PC-9 (cell line): ENCODE data around the gene KCNE1. TPM values are rescaled to one million over a fixed set of nuclear protein-coding genes. Genes with fewer than 3 reads are reported as not detected.
"Not testable (repeated sequence)": the region's sequence is repeated elsewhere in the genome, so short reads cannot be mapped to it uniquely, and the experiment has no call there.

ENCODE experiments used
- BruUV-seq: library from RNA; stranded (reverse); fragments of 400-500 nt; replicated peaks from 2 replicates; lab custom pipeline; 2021; lab: Mats Ljungman, UMichigan
- CTCF ChIA-PET: fragments of 300-600 bp; sonication (Branson Sonifier 250); formaldehyde crosslinking; loops from one replicate; lab custom pipeline; 2022; ENCODE audit warnings: antibody characterized with exemption; lab: Charles Lee
- POLR2A ChIA-PET: fragments of 300-600 bp; sonication (Branson Sonifier 250); formaldehyde crosslinking; loops from one replicate; lab custom pipeline; 2022; ENCODE audit warnings: antibody characterized with exemption; ENCODE audit not compliant: unreplicated experiment; lab: Charles Lee
- DNase-seq, 2 experiments: peaks; one replicate each; pipeline versions ENCODE4 v3.0.0 to v3.0.0-alpha.2; 2015 to 2022; ENCODE audit warnings: mixed read lengths in 1 of 2
- H2AFZ ChIP-seq: fragments of 200-600 bp; sonication (generic); 2 replicates; pipeline ENCODE4 v1.8.1; 2017; ENCODE audit warnings: antibody characterized with exemption
- H3F3A ChIP-seq: fragments of 200-600 bp; sonication (generic); 2 replicates; pipeline ENCODE4 v1.8.1; 2017; ENCODE audit warnings: antibody characterized with exemption, mild to moderate bottlenecking, low read depth; ENCODE audit not compliant: insufficient read depth
- H3K27ac ChIP-seq: fragments of 200-600 bp; sonication (generic); 2 replicates; pipeline ENCODE4 v1.6.1; 2016; ENCODE audit warnings: mixed run types
- H3K27me3 ChIP-seq: fragments of 200-600 bp; sonication (generic); 2 replicates; pipeline ENCODE4 v1.6.1; 2016; ENCODE audit warnings: low read depth, mixed run types; ENCODE audit not compliant: insufficient read depth
- H3K36me3 ChIP-seq: fragments of 200-600 bp; sonication (generic); 2 replicates; pipeline ENCODE4 v1.6.1; 2016; ENCODE audit warnings: low read depth, mixed run types
- H3K4me1 ChIP-seq: fragments of 200-600 bp; sonication (generic); replicated peaks from 2 replicates; pipeline ENCODE4 v1.6.1; 2016; ENCODE audit warnings: mixed run types; ENCODE audit not compliant: insufficient read depth
- H3K4me2 ChIP-seq: fragments of 200-600 bp; sonication (generic); 2 replicates; pipeline ENCODE4 v1.6.1; 2017; ENCODE audit warnings: mixed run types
- H3K4me3 ChIP-seq: fragments of 200-600 bp; sonication (generic); 2 replicates; pipeline ENCODE4 v1.6.1; 2016; ENCODE audit warnings: mixed run types
- H3K79me2 ChIP-seq: fragments of 200-600 bp; sonication (generic); 2 replicates; pipeline ENCODE4 v1.6.1; 2017; ENCODE audit warnings: low read depth, mixed run types
- H3K9me2 ChIP-seq: fragments of 200-600 bp; sonication (generic); 2 replicates; pipeline ENCODE4 v1.8.1; 2017; ENCODE audit warnings: mild to moderate bottlenecking; ENCODE audit not compliant: insufficient read depth
- H3K9me3 ChIP-seq: fragments of 200-600 bp; sonication (generic); 2 replicates; pipeline ENCODE4 v1.8.1; 2016; ENCODE audit warnings: low read depth; ENCODE audit not compliant: insufficient read depth
- H4K20me1 ChIP-seq: fragments of 200-600 bp; sonication (generic); 2 replicates; pipeline ENCODE4 v1.8.1; 2017; ENCODE audit not compliant: insufficient read depth
- EZH2 ChIP-seq: fragments of 200-600 bp; sonication (generic); IDR thresholded peaks from 2 replicates; pipeline ENCODE4 v1.8.0; 2017; ENCODE audit warnings: antibody characterized with exemption, low read depth
- intact Hi-C: fragments of 100-400 bp; cut with micrococcal nuclease; formaldehyde crosslinking; loops from one replicate; pipeline ENCODE4 v1.10.0; 2022; ENCODE audit not compliant: unreplicated experiment
- total RNA-seq: library from RNA; stranded (reverse); gene quantifications from 2 replicates; pipeline ENCODE4 v1.2.3, GENCODE V29; 2021
- TF ChIP-seq, protein P1 (sequence below): fragments of 200-600 bp; sonication (generic); conservative IDR thresholded peaks from 2 replicates; pipeline ENCODE4 v1.6.1; 2017; ENCODE audit warnings: mixed run types, antibody characterized with exemption, mild to moderate bottlenecking, moderate library complexity

The KCNE1 gene
- total RNA-seq, 1 experiment from 2014 or later, result 0.31 TPM

DNA sequence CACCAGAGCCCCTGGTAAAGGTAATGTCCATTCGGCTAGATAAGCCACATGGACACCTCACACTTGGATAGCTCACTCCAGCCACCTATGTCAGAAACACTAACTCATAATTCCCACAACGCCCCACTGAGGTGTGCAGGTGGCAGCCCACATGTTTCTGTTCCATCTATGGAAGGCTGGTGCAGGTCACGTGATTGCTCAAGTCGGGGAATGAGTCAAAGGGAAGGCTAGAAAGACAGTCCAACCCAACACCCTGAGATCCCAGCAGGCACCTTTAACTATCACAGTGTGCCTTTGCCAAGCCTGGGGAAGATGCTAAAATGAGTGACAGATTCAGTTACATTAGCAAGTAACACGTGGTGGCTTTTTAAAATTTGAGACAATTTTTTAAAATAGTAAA, 45.3 kb upstream of the KCNE1 start:
- CTCF ChIA-PET, result no interaction called here
- BruUV-seq, result no TSS peak
- POLR2A ChIA-PET, result no interaction called here

DNA sequence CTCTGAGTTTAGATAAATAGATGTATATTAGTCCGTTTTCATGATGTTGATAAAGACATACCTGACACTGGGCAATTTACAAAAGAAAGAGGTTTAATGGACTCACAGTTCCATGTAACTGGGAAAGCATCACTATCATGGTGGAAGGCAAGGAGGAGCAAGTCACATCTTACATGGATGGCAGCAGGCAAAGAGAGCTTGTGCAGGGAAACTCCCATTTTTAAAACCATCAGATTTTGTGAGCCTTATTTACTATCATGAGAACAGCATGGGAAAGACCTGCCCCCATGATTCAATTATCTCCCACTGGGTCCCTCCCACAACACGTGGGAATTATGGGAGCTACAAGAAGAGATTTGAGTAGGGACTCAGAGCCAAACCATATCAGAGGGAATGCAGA, 42.7 kb upstream of the KCNE1 start:
- DNase-seq, H3K27me3 ChIP-seq, H2AFZ ChIP-seq, BruUV-seq, H3K79me2 ChIP-seq, H3K9me3 ChIP-seq, POLR2A ChIA-PET, H3K4me1 ChIP-seq, CTCF ChIA-PET, H3K27ac ChIP-seq, H4K20me1 ChIP-seq, H3K4me2 ChIP-seq, H3F3A ChIP-seq, intact Hi-C loops, H3K36me3 ChIP-seq, H3K9me2 ChIP-seq, H3K4me3 ChIP-seq: not testable (repeated sequence)

More for the DNA sequence above, 45.3 kb upstream of the KCNE1 start:
- Histone ChIP-seq H3K4me3 (no peak overlapping the region), H4K20me1 (no peaks in the 10 kb centered on the region), H3F3A (no peaks in the 10 kb centered on the region), H3K79me2 (no peaks in the 10 kb centered on the region), H3K36me3 (no peaks in the 10 kb centered on the region), H3K4me1 (0 out of 2 replicates have a peak, but pooled peaks cover 7% of the 10 kb centered on the region), H3K27me3 (no peaks in the 10 kb centered on the region), H3K27ac (no peak overlapping the region), H3K9me3 (no peaks in the 10 kb centered on the region), H2AFZ (no peak overlapping the region), H3K9me2 (no peaks in the 10 kb centered on the region), H3K4me2 (no peak overlapping the region)
- no peak for DNase-seq
- no peak for TF ChIP-seq EZH2
- TF ChIP-seq, protein P1, sequence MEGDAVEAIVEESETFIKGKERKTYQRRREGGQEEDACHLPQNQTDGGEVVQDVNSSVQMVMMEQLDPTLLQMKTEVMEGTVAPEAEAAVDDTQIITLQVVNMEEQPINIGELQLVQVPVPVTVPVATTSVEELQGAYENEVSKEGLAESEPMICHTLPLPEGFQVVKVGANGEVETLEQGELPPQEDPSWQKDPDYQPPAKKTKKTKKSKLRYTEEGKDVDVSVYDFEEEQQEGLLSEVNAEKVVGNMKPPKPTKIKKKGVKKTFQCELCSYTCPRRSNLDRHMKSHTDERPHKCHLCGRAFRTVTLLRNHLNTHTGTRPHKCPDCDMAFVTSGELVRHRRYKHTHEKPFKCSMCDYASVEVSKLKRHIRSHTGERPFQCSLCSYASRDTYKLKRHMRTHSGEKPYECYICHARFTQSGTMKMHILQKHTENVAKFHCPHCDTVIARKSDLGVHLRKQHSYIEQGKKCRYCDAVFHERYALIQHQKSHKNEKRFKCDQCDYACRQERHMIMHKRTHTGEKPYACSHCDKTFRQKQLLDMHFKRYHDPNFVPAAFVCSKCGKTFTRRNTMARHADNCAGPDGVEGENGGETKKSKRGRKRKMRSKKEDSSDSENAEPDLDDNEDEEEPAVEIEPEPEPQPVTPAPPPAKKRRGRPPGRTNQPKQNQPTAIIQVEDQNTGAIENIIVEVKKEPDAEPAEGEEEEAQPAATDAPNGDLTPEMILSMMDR, result no peak
- intact Hi-C loops, result no loop called here

DNA sequence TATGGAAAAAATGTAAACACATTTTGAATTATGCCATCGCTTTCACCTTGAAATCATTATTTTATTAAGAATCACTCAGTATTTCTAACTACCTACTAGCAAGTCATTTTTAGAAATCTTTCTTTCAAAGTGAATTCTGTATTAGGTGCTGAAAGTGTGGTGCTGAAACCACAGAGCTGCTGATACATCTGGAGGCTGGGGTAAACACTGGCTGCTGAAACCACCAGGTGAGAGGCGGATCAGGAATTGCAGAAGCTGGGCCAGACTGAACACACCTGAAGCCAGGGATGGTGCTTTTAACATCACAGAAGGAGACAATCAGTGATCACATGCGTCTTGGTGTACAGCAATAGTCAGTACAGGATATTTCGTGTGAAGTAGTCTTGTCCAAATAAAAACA, 42.2 kb upstream of the KCNE1 start:
- Histone ChIP-seq H3K9me3 (no peaks in the 10 kb centered on the region), H3K36me3 (no peaks in the 10 kb centered on the region), H2AFZ (no peak overlapping the region)

More for the DNA sequence above, 42.2 kb upstream of the KCNE1 start:
- BruUV-seq, result no TSS peak
- CTCF ChIA-PET, result no interaction called here
- Histone ChIP-seq H4K20me1 (no peaks in the 10 kb centered on the region), H3K4me2 (no peak overlapping the region), H3K9me2 (no peaks in the 10 kb centered on the region), H3K27ac (no peak overlapping the region), H3K27me3 (no peaks in the 10 kb centered on the region), H3K4me1 (peaks cover 7% of the 10 kb centered on the region; the same call in 1 of the 2 replicates), H3F3A (no peaks in the 10 kb centered on the region), H3K4me3 (no peak overlapping the region), H3K79me2 (no peaks in the 10 kb centered on the region)
- POLR2A ChIA-PET, result no interaction called here
- TF ChIP-seq EZH2, result no peak
- TF ChIP-seq, protein P1, result no peak
- intact Hi-C loops, result no loop called here
- no peak for DNase-seq
